Lower leg skin (tissue), 3 donors: Measurements from ENCODE around the gene MAB21L3.

Source experiments
- CTCF ChIP-seq, 3 donors: fragments of 450-650 bp; IDR thresholded peaks; one replicate each; pipeline ENCODE4 v1.5.1; 2016; ENCODE audit warnings: antibody characterized with exemption in 3 of 3, mild to moderate bottlenecking in 3 of 3, moderate library complexity in 2 of 3
- POLR2A ChIP-seq, 2 donors: fragments of 450-650 bp; IDR thresholded peaks; one replicate each; pipeline ENCODE4 v1.6.1; 2016 to 2017; ENCODE audit warnings: antibody characterized with exemption in 2 of 2, mild to moderate bottlenecking in 1 of 2, moderate library complexity in 1 of 2

GRCh38 chr1:116115476-116116439 is 4.6 kb downstream of the MAB21L3 start:
- no peak for TF ChIP-seq CTCF (IDR thresholded peaks at IDR 0.05)
- TF ChIP-seq POLR2A (IDR thresholded peaks at IDR 0.05): no peak
